ENCODE measurements around the gene SLC10A3. TPM values are rescaled to one million over a fixed set of nuclear protein-coding genes. Genes with fewer than 3 reads are reported as not detected.

Gene SLC10A3, protein sequence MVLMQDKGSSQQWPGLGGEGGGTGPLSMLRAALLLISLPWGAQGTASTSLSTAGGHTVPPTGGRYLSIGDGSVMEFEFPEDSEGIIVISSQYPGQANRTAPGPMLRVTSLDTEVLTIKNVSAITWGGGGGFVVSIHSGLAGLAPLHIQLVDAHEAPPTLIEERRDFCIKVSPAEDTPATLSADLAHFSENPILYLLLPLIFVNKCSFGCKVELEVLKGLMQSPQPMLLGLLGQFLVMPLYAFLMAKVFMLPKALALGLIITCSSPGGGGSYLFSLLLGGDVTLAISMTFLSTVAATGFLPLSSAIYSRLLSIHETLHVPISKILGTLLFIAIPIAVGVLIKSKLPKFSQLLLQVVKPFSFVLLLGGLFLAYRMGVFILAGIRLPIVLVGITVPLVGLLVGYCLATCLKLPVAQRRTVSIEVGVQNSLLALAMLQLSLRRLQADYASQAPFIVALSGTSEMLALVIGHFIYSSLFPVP
- total RNA-seq (2022) (17.9 and 21.2 TPM in 2 replicates), Bru-seq, nascent RNA (percentile 42 among the genes with signal in this experiment), BruChase-seq, experiment 1, labeled RNA remaining after a 6-hour chase (percentile 82 among the genes with signal in this experiment), BruChase-seq, experiment 2, labeled RNA remaining after a 2-hour chase (percentile 60 among the genes with signal in this experiment)
- long read RNA-seq, transcript SLC10A3-201 (2 exons, 2,161 nt): major isoform, 43 of 69 reads
- long read RNA-seq, partial matches to known transcripts: 20 of 69 reads
- long read RNA-seq, other reads (novel, unspliced or antisense): 3 of 69 reads

DNA sequence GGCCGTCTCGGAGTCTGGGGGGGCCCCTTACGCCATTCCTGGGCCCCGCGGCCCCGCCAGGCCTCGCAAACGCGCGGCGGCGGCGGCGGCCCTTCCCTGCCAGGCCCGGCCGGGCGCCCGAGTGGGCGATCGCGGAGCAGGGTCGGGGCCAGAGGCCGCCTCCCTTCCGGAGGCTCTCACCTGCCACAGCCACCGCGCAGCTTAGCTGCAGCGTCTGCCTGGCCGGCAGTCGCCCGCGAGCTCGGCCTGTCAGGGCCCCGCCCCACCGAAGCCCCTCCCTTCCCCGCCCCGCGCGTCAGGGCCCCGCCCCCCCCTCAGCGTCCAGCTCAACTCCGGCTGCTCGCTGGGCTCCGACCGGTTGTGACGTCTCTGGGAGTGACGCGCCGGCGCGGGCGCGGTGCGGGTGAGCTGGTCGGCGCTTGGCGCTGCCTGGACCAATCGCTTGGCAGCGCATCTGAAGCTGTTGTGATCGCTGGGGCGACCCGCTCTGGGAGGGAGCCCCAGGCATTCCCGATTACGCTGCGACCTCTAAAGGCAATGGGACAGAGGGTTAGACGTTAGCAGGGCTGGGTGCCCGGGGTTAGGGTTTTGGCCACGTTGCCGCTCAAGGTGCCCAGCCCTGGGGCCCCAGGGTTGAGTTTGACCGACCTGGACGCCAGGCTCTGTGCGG lies at the start of gene SLC10A3:
SLC10A3 (minus strand) TSS at position 216 of the 670 bp plus-strand sequence. CDS start 1,689 bp downstream, outside the sequence.
- H3K27ac Mint-ChIP-seq (ENCODE audit: low read depth, unreplicated experiment): peak within 1 kb of the TSS; percentile 83
- intact Hi-C loops (cut with micrococcal nuclease): no loop called here
- no peaks in the 10 kb centered on the region for H3K4me1 Mint-ChIP-seq (ENCODE audit: insufficient read depth, unreplicated experiment)
- POLR2A ChIA-PET: interaction anchor here (0.6 to 3.2 kb wide), 19 partner anchors 9 to 566 kb away, joined by 3 to 48 read pairs (median 6); partner anchors contain the start of genes ATP6AP1, FAM3A, LAGE3 and PLXNA3
- BruUV-seq (replicated peaks): no TSS peak
- CTCF ChIA-PET: interaction anchor here (0.7 to 1.9 kb wide), 3 partner anchors 36 to 117 kb away, joined by 4 to 9 read pairs (median 5); no protein-coding TSS in a partner anchor
- H3K9me3 Mint-ChIP-seq (ENCODE audit: unreplicated experiment): no peaks in the 10 kb centered on the region
- peak within 1 kb of the TSS; percentile 76 for H3K4me3 Mint-ChIP-seq (ENCODE audit: unreplicated experiment)
- H3K36me3 Mint-ChIP-seq (ENCODE audit: insufficient read depth, unreplicated experiment): peaks cover 10% of the 10 kb centered on the region
- peaks cover 11% of the 10 kb centered on the region for H3K27me3 Mint-ChIP-seq (ENCODE audit: insufficient read depth, unreplicated experiment)
- TF ChIP-seq, protein P1, sequence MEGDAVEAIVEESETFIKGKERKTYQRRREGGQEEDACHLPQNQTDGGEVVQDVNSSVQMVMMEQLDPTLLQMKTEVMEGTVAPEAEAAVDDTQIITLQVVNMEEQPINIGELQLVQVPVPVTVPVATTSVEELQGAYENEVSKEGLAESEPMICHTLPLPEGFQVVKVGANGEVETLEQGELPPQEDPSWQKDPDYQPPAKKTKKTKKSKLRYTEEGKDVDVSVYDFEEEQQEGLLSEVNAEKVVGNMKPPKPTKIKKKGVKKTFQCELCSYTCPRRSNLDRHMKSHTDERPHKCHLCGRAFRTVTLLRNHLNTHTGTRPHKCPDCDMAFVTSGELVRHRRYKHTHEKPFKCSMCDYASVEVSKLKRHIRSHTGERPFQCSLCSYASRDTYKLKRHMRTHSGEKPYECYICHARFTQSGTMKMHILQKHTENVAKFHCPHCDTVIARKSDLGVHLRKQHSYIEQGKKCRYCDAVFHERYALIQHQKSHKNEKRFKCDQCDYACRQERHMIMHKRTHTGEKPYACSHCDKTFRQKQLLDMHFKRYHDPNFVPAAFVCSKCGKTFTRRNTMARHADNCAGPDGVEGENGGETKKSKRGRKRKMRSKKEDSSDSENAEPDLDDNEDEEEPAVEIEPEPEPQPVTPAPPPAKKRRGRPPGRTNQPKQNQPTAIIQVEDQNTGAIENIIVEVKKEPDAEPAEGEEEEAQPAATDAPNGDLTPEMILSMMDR (IDR thresholded peaks at IDR 0.05; ENCODE audit: unreplicated experiment): no peak
- DNase-seq (ENCODE audit: unreplicated experiment): peak; percentile 85

DNA sequence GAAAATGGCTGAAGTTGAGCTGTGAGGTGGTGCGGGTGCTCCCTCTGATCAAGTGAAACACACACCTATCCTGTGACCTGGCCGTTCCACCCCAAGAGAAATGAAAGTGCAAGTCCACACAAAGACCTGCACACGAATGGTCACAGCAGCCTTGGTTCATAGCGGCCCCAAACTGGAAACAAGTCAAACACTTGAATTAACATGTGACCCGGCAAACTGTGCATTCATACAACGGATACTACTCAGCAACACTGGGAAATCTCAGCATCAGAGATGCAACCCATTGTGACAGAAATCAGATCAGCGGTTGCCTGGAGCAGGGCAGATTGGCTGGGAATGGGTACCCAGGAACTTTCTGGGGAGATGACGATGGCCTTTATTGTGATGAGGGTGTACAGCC lies 48.6 kb upstream of the SLC10A3 start:
- no peak overlapping the region for H3K27ac Mint-ChIP-seq (ENCODE audit: low read depth, unreplicated experiment)
- H3K36me3 Mint-ChIP-seq (ENCODE audit: insufficient read depth, unreplicated experiment): peaks cover 16% of the 10 kb centered on the region
- H3K9me3 Mint-ChIP-seq (ENCODE audit: unreplicated experiment): no peaks in the 10 kb centered on the region
- BruUV-seq (replicated peaks): no TSS peak
- POLR2A ChIA-PET: interaction anchor here (1.5 kb wide), 1 partner anchor 125 kb away, joined by 4 read pairs; no protein-coding TSS in a partner anchor
- TF ChIP-seq, protein P1 (IDR thresholded peaks at IDR 0.05; ENCODE audit: unreplicated experiment): no peak
- CTCF ChIA-PET: interaction anchor here (0.6 to 1.6 kb wide), 2 partner anchors 166 to 1884 kb away, joined by 3 to 8 read pairs; no protein-coding TSS in a partner anchor
- H3K4me1 Mint-ChIP-seq (ENCODE audit: insufficient read depth, unreplicated experiment): peaks cover 24% of the 10 kb centered on the region
- intact Hi-C loops (cut with micrococcal nuclease): no loop called here
- no peak overlapping the region for H3K4me3 Mint-ChIP-seq (ENCODE audit: unreplicated experiment)
- no peaks in the 10 kb centered on the region for H3K27me3 Mint-ChIP-seq (ENCODE audit: insufficient read depth, unreplicated experiment)
- no peak for DNase-seq (ENCODE audit: unreplicated experiment)

DNA sequence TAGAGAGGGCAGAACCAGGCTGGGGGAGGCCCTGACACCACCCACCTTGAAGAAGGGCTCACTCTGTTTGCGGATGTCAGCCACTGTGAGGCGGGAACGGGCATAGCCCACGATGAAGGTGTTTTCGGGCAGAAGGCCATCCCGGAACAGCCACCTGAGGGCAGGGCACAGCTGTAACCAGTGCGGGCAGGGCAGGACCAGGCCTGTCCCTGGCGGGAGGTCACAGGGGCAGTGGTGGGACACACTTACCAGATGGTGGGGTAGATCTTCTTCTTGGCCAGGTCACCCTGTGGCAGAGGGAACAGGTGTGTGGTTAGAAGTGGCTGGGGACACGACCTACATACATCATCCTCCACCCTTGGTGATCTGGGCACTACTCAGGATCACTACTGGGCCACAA lies 45.5 kb upstream of the SLC10A3 start:
- Mint-ChIP-seq H3K4me3 (ENCODE audit: unreplicated experiment) (no peak overlapping the region), H3K27me3 (ENCODE audit: insufficient read depth, unreplicated experiment) (no peaks in the 10 kb centered on the region), H3K9me3 (ENCODE audit: unreplicated experiment) (no peaks in the 10 kb centered on the region), H3K4me1 (ENCODE audit: insufficient read depth, unreplicated experiment) (peaks cover 4% of the 10 kb centered on the region), H3K27ac (ENCODE audit: low read depth, unreplicated experiment) (peak overlapping the region; percentile 35), H3K36me3 (ENCODE audit: insufficient read depth, unreplicated experiment) (peaks cover 18% of the 10 kb centered on the region)
- DNase-seq (ENCODE audit: unreplicated experiment): no peak
- POLR2A ChIA-PET: interaction anchor here (0.6 kb wide), 1 partner anchor 124 kb away, joined by 3 read pairs; no protein-coding TSS in a partner anchor
- intact Hi-C loops (cut with micrococcal nuclease): loop anchor here (1.0 kb wide), 1 partner anchor 1577 kb away; no protein-coding TSS in a partner anchor
- TF ChIP-seq, protein P1 (IDR thresholded peaks at IDR 0.05; ENCODE audit: unreplicated experiment): no peak
- BruUV-seq (replicated peaks): no TSS peak
- CTCF ChIA-PET: interaction anchor here (0.6 to 6.3 kb wide), 11 partner anchors 8 to 1573 kb away, joined by 3 to 54 read pairs (median 3); partner anchors contain the start of gene FLNA

Measured in MCF 10A (cell line).